RWPE2 (cell line): Measurements from ENCODE around the gene TRPM5.

Source experiments
- ATAC-seq: fragments of 200-7000 bp; cut with Tn5 transposase; 3 replicates; pipeline ENCODE4 v1.9.1; 2021; ENCODE audit warnings: low read depth
- DNase-seq: peaks from one replicate; pipeline ENCODE4 v3.0.0-alpha.2; 2020; ENCODE audit warnings: low spot score
- H3K27ac ChIP-seq: fragments of 450-650 bp; 2 replicates; pipeline ENCODE4 v1.5.1; 2017; ENCODE audit warnings: mild to moderate bottlenecking; ENCODE audit not compliant: poor library complexity, severe bottlenecking
- H3K27me3 ChIP-seq: fragments of 250-450 bp; sonication (Bioruptor Pico); 2 replicates; pipeline ENCODE4 v1.5.1; 2021; ENCODE audit warnings: mild to moderate bottlenecking, moderate library complexity; ENCODE audit not compliant: insufficient read depth, poor library complexity, severe bottlenecking
- H3K36me3 ChIP-seq: fragments of 250-450 bp; sonication (Bioruptor Pico); 2 replicates; pipeline ENCODE4 v1.5.1; 2020; ENCODE audit warnings: low read depth, mild to moderate bottlenecking, moderate library complexity
- H3K4me1 ChIP-seq: fragments of 250-450 bp; sonication (Bioruptor Pico); 2 replicates; pipeline ENCODE4 v1.5.1; 2021; ENCODE audit warnings: mild to moderate bottlenecking, moderate library complexity; ENCODE audit not compliant: insufficient read depth, poor library complexity, severe bottlenecking
- H3K4me3 ChIP-seq: fragments of 250-450 bp; sonication (Bioruptor Pico); 2 replicates; pipeline ENCODE4 v1.5.1; 2021; ENCODE audit warnings: mild to moderate bottlenecking, moderate library complexity; ENCODE audit not compliant: severe bottlenecking
- H3K9me3 ChIP-seq: fragments of 250-450 bp; sonication (Bioruptor Pico); 2 replicates; pipeline ENCODE4 v1.5.1; 2021; ENCODE audit warnings: mild to moderate bottlenecking, moderate library complexity; ENCODE audit not compliant: severe bottlenecking
- CTCF ChIP-seq: fragments of 450-650 bp; IDR thresholded peaks from one replicate; pipeline ENCODE4 v1.5.1; 2017; ENCODE audit warnings: mild to moderate bottlenecking, moderate library complexity; ENCODE audit not compliant: poor library complexity, severe bottlenecking

TRPM5 gene

GRCh38 chr11:2446590-2447252 is 2.4 kb upstream of the TRPM5 start:
- no peak for TF ChIP-seq CTCF
- ATAC-seq, result no peak
- DNase-seq, result peak; percentile 40
- no peaks in the 10 kb centered on the region for H3K9me3 ChIP-seq
- H3K36me3 ChIP-seq, result no peaks in the 10 kb centered on the region
- H3K4me1 ChIP-seq, result no peaks in the 10 kb centered on the region
- peaks cover 27% of the 10 kb centered on the region for H3K27me3 ChIP-seq
- no peak overlapping the region for H3K27ac ChIP-seq
- no peak overlapping the region for H3K4me3 ChIP-seq

- ATAC-seq (no peak), DNase-seq (peak; percentile 54)
- TF ChIP-seq CTCF, result no peak
- Histone ChIP-seq H3K27ac (no peak overlapping the region), H3K9me3 (no peaks in the 10 kb centered on the region), H3K4me3 (no peak overlapping the region), H3K27me3 (peaks cover 27% of the 10 kb centered on the region), H3K4me1 (no peaks in the 10 kb centered on the region), H3K36me3 (no peaks in the 10 kb centered on the region)
Observed at GRCh38 chr11:2445746-2446551, 1.6 kb upstream of the TRPM5 start.

- peak; percentile 19 for TF ChIP-seq CTCF
- Histone ChIP-seq H3K4me1 (no peaks in the 10 kb centered on the region), H3K27me3 (peaks cover 27% of the 10 kb centered on the region), H3K27ac (no peak within 1 kb of the TSS), H3K9me3 (no peaks in the 10 kb centered on the region), H3K4me3 (peak within 1 kb of the TSS; percentile 46), H3K36me3 (no peaks in the 10 kb centered on the region)
- DNase-seq (peak; percentile 41), ATAC-seq (peak; percentile 76)
Observed at GRCh38 chr11:2444821-2445745, 769 bp upstream of the TRPM5 start, which contains the start of gene KCNQ1. TSS of gene KCNQ1 (plus strand) at chr11:2445008. CDS start at chr11:2445099, 91 bp downstream.

GRCh38 chr11:2443406-2443805 is 908 bp downstream of the TRPM5 start:
- peak; percentile 23 for DNase-seq
- Histone ChIP-seq H3K27ac (no peak overlapping the region), H3K9me3 (no peaks in the 10 kb centered on the region), H3K27me3 (peaks cover 27% of the 10 kb centered on the region), H3K4me1 (no peaks in the 10 kb centered on the region), H3K36me3 (no peaks in the 10 kb centered on the region), H3K4me3 (no peak overlapping the region)
- no peak for TF ChIP-seq CTCF
- ATAC-seq, result no peak
